Activated CD8-positive, alpha-beta memory T cell treated with anti-CD3 and anti-CD28 coated beads, Interleukin-2, amount 10 ng/mL, durations not matched to agents 7 days and 5 days (primary cell): Measurements from ENCODE around the gene PLXNA4. TPM values are rescaled to one million over a fixed set of nuclear protein-coding genes. Genes with fewer than 3 reads are reported as not detected.

Experiments used
- ATAC-seq: fragments of 150-1000 bp; cut with Tn5 transposase; one replicate; pipeline ENCODE4 v1.10.0; 2021; ENCODE audit warnings: moderate library complexity
- CTCF ChIA-PET: fragments of 350-600 bp; sonication (Branson Sonifier 250); formaldehyde crosslinking; loops from one replicate; lab custom pipeline; 2021; ENCODE audit warnings: antibody characterized with exemption; lab: Charles Lee
- DNase-seq: peaks from one replicate; pipeline ENCODE4 v3.0.0-alpha.2; 2020
- H3K27ac Mint-ChIP-seq: one replicate; pipeline ENCODE4 v1.8.0; 2021; ENCODE audit warnings: mild to moderate bottlenecking, mixed read lengths
- H3K27me3 Mint-ChIP-seq: one replicate; pipeline ENCODE4 v1.8.0; 2021; ENCODE audit warnings: mixed read lengths
- H3K36me3 Mint-ChIP-seq: one replicate; pipeline ENCODE4 v1.8.0; 2021; ENCODE audit warnings: mild to moderate bottlenecking, mixed read lengths
- H3K4me1 Mint-ChIP-seq: one replicate; pipeline ENCODE4 v1.8.0; 2021; ENCODE audit warnings: mixed read lengths
- H3K4me3 Mint-ChIP-seq: one replicate; pipeline ENCODE4 v1.8.0; 2021; ENCODE audit warnings: mild to moderate bottlenecking, moderate library complexity, mixed read lengths
- H3K9me3 Mint-ChIP-seq: one replicate; pipeline ENCODE4 v1.8.0; 2022; ENCODE audit warnings: low read depth, mixed read lengths
- total RNA-seq, 2 experiments: library from RNA; stranded (reverse); gene quantifications; one replicate each; pipeline ENCODE4 v1.2.3, GENCODE V29; 2021

The PLXNA4 gene
- total RNA-seq, 2 experiments from 2014 or later: 1.2 to 1.6 TPM

DNA sequence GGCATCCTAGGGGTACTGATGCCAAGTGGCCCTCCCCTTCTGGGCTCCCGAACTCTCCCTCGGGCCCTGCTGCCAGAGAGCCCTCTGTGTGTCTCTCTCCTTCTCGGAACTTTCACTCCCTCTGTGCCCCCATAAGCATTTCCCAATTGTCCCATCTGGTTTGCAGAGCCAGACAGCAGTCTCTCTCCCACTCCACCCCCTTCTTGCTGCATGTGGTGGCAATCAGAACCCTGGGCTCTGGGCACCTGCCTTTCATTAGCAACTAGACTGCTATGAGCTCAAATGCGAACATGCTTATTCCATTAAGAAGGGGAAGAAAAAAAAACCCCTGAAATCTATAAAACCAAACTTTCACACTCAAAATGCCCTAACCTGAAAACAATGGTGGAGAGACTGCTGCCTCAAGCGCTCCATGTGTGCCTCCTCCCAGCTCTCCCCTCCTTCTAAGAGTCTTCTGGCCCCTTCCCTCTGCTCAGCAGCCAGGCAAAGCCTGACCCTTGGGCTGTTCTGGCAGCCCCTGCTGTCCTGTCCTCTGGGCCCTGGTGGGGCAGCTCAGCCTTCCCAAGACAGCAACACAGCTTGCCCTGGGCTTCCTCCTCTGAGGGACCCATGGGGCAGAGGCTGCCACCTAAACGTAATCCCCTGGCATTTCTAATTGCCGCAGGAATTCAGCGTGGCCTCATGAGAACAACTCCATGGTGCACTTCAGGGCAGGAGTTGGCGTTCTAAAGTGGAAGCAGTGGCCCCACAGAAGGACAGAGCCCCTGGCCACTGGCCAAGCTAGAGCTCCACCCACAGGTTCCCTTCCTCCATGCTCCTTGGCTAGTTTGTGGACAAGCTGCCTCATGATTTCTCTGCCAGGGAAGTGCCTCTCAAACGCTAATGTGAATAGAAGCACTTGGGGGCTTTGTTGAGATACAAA lies 415.4 kb downstream of the PLXNA4 start:
- CTCF ChIA-PET: no interaction called here
- DNase-seq (no peak), ATAC-seq (no peak)
- no peak overlapping the region for H3K4me3 Mint-ChIP-seq
- H3K27me3 Mint-ChIP-seq: no peaks in the 10 kb centered on the region
- H3K4me1 Mint-ChIP-seq: no peaks in the 10 kb centered on the region
- H3K27ac Mint-ChIP-seq: no peak overlapping the region
- no peaks in the 10 kb centered on the region for H3K36me3 Mint-ChIP-seq
- H3K9me3 Mint-ChIP-seq: no peaks in the 10 kb centered on the region

DNA sequence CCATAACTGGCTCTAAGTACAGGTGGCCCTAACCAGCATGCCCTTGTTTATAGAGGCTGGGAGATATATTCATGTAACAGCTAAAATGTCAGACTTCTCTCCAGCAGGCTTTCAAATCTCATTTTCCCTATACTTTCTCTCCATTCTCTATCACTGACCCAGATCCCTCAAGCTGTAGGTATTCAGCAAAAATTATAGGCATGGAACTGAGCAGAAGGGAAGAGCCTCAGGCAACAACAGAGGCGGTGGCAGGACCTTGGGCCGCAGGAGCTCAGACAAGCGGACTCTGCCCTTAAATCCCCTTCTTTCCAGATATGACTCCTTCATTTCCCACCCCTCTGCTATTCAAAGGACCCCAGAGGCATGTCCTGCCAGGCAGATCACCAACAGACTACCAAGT lies 417.4 kb downstream of the PLXNA4 start:
- Mint-ChIP-seq H3K4me3 (no peak overlapping the region), H3K27me3 (no peaks in the 10 kb centered on the region), H3K9me3 (no peaks in the 10 kb centered on the region), H3K36me3 (no peaks in the 10 kb centered on the region), H3K27ac (no peak overlapping the region), H3K4me1 (no peaks in the 10 kb centered on the region)
- no peak for ATAC-seq
- CTCF ChIA-PET: no interaction called here
- DNase-seq: no peak

DNA sequence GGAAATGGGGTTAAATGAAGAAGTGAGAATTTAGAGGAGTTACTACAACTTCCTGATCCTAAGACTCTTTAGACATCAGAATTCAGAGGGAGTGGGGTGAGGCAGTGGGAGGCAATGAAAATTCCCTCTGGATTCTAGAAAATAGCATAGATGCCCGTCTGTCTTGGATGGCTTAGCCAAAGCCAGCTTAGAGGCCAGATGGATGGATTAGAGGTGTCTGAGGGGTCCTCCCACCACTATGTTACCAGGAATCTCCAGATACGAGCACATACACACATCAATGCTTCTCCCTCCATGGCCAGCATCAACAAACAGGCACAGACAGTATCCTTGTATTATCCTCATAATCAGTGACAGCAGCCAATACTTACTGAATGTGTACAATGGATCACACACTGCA lies 418.1 kb downstream of the PLXNA4 start:
- no peaks in the 10 kb centered on the region for H3K9me3 Mint-ChIP-seq
- no peak overlapping the region for H3K4me3 Mint-ChIP-seq
- H3K4me1 Mint-ChIP-seq: no peaks in the 10 kb centered on the region
- CTCF ChIA-PET: no interaction called here
- no peak overlapping the region for H3K27ac Mint-ChIP-seq
- no peaks in the 10 kb centered on the region for H3K36me3 Mint-ChIP-seq
- no peak for DNase-seq
- no peak for ATAC-seq
- H3K27me3 Mint-ChIP-seq: no peaks in the 10 kb centered on the region

DNA sequence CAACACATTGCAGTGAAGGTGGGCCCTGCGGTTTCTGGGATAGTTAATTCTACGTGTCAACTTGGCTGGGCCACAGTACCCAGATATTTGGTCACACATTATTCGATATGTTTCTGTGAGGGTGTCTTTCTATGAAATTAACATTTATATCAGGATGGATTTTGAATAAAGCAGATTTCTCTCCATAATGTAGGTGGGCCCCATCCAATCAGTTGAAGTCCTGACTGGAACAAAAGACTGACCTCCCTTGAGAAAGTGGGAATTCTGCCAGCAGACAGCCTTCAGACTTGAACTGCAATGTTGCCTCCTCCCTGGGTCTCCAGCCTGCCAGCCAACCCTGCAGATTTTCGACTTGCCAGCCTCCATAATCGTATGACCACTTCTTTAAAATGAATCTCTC lies 420.6 kb downstream of the PLXNA4 start:
- Mint-ChIP-seq H3K9me3 (no peaks in the 10 kb centered on the region), H3K4me1 (no peaks in the 10 kb centered on the region)

DNA sequence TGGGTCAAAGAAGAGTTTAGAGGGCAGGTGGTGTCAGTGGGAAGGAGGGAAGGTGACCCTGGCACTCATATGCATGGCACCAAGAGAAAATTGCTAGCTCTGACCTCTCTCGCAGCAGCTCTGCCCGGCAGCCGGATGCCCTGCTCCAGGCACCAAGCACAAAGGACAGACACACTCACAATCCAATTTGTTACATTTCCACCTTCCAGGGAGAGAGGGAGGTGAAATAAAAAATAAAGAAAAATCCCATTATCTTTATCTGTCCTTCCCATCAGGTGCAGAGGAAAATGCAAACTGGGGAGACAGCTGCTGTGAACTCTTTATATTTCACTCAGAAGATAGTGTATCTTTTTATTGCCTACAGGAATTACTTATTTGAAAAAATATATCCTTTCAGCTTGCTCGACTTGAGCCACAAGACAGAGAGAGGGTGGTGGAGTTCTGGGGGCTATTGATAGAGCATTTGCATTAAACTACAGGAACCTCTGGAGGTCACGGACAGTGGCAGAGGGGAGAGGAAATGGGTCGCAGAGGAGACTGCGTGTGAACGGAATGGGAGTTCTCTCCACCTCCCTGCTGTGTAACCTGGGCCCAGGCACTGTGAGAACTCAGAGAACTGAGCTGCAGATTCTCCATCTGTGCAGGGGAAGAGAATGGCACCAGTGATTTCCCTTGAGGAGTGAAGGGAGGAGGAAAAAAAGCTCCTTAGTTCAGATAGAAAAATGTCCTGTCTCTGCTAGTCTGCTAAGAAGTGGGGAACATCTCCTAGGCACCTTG lies 421.4 kb downstream of the PLXNA4 start:
- Mint-ChIP-seq H3K27me3 (peaks cover 11% of the 10 kb centered on the region), H3K36me3 (no peaks in the 10 kb centered on the region), H3K27ac (no peak overlapping the region), H3K4me3 (no peak overlapping the region), H3K4me1 (no peaks in the 10 kb centered on the region), H3K9me3 (no peaks in the 10 kb centered on the region)
- DNase-seq (no peak), ATAC-seq (no peak)
- CTCF ChIA-PET: no interaction called here

More for the DNA sequence above, 420.6 kb downstream of the PLXNA4 start:
- no peak overlapping the region for H3K4me3 Mint-ChIP-seq
- no peak for DNase-seq
- H3K27me3 Mint-ChIP-seq: peaks cover 8% of the 10 kb centered on the region
- no peak overlapping the region for H3K27ac Mint-ChIP-seq
- ATAC-seq: no peak
- H3K36me3 Mint-ChIP-seq: no peaks in the 10 kb centered on the region
- CTCF ChIA-PET: no interaction called here

DNA sequence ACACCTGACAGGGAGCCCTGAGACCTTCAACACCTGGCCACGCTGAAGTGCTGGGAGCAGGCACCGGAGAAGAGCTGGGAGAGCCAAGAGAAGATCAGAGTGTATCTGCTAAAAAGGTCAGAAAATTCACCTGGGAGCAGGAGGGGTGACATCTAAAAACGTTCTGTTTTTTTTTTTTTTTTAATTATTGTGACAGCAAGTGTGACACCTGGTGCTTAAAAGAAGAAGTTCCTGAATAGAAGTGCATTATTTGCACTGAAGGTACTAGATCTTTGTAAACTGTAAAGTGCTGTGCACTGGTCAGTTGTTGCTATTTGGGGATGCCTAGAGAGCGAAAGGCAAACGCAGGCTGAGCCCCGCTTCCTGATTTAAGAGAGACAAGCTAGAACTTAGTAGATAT lies 422.0 kb downstream of the PLXNA4 start:
- no peaks in the 10 kb centered on the region for H3K4me1 Mint-ChIP-seq
- H3K9me3 Mint-ChIP-seq: no peaks in the 10 kb centered on the region
- DNase-seq (no peak), ATAC-seq (no peak)
- no peaks in the 10 kb centered on the region for H3K36me3 Mint-ChIP-seq
- no peak overlapping the region for H3K27ac Mint-ChIP-seq
- no peak overlapping the region for H3K4me3 Mint-ChIP-seq
- CTCF ChIA-PET: no interaction called here
- H3K27me3 Mint-ChIP-seq: peaks cover 13% of the 10 kb centered on the region

DNA sequence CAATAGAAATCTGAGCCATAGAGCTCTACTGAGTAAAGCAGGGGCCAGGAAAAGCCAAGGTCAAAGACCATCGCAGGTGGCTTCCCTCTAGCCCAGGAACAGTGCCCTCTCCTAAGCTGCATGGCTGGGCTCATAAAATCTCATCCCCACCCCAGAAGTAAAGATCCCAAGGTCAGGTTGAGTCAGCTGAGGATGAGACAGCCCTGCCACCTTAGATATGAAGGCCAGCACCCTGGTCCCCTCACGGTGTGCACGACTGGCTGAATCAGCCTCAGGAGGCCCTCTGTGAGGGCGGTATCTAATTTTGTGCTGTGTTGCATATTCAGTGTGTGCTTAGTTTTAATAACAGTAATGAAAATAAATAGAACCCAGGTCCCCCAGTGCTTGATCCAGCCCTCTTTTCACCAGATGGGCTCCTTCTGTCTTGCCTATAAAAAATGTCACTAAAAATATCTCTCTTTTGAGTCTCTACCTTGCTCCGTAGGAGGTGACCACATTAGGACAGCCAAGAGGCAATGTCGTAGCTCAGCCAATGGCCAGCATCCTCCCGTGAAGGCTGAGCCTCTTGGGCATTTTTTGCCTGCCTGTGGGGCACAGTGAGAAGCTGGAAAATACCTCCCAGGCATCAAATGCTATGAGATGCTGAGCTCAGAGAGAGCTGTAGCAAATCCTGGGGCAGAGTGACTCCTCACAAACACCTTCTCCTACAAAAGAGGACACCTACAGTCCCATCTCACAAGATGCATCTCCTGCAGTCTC lies 424.0 kb downstream of the PLXNA4 start:
- CTCF ChIA-PET: no interaction called here
- Mint-ChIP-seq H3K27ac (no peak overlapping the region), H3K9me3 (no peaks in the 10 kb centered on the region), H3K4me1 (no peaks in the 10 kb centered on the region), H3K36me3 (no peaks in the 10 kb centered on the region), H3K4me3 (no peak overlapping the region), H3K27me3 (peaks cover 13% of the 10 kb centered on the region)
- no peak for ATAC-seq
- DNase-seq: no peak

DNA sequence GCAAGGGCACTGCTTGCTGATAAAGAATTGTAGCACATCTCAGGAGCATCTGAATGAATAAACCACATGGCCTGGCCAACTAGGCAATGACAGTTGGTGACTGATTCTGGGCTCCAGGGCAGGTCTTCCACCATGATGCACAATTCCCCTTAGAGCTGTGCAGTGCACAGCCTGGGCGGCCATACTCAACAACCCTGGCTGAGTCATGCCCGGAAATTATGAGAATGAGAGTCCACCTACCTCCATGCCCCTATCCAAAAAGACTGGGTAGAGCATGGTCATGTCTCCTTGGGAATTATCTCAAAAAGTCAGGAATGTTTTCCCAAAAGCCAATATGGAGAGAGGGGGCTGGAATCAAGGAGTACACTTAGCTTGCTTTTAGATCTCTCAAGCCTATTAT lies 425.6 kb downstream of the PLXNA4 start:
- Mint-ChIP-seq H3K4me1 (no peaks in the 10 kb centered on the region), H3K4me3 (no peak overlapping the region), H3K36me3 (no peaks in the 10 kb centered on the region), H3K9me3 (no peaks in the 10 kb centered on the region), H3K27me3 (peaks cover 13% of the 10 kb centered on the region), H3K27ac (no peak overlapping the region)
- no peak for ATAC-seq
- no peak for DNase-seq
- CTCF ChIA-PET: no interaction called here

DNA sequence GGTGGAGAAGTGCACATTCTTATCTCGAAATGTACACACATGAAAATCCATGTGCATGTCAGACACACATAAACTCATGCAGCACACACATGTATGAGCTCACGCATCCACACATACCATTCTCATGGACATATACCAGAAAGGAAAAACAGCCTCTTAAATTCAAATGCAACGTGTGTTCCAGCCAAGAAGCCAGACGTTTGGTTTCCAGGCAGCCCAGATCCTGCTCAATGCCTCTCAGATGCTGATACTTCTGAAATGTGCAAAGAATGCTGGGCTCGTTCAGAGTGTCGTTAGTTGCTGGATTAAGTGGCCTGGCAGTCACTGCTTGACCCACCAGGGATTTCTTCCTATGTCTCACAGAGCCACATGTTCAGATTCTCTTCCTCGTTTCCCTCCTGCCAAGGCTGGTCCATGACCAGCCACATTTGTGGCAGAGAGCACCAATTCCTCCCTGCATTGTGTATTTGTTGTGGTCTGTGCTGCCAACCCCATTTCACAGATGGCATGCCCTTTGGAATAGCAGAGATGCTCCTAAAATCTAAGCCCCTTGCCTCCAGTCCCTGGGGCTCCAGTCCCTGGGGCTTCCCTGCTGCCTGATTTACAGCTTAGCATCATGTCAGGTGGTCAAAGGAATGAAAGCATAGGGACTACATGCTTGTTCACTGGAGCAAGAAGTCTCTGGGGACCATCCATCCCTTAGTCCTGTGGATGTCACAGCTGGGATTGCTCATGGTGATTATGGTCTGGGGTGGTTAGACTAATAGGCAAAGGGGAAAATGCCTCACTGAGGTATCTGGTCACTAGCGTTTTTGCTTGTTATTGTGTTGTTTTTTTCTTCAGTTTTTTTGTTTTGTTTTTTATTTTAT lies 426.6 kb downstream of the PLXNA4 start:
- Mint-ChIP-seq H3K4me1 (no peaks in the 10 kb centered on the region), H3K27me3 (peaks cover 13% of the 10 kb centered on the region), H3K36me3 (no peaks in the 10 kb centered on the region), H3K4me3 (no peak overlapping the region), H3K27ac (no peak overlapping the region), H3K9me3 (no peaks in the 10 kb centered on the region)
- DNase-seq: no peak
- CTCF ChIA-PET: no interaction called here
- no peak for ATAC-seq

DNA sequence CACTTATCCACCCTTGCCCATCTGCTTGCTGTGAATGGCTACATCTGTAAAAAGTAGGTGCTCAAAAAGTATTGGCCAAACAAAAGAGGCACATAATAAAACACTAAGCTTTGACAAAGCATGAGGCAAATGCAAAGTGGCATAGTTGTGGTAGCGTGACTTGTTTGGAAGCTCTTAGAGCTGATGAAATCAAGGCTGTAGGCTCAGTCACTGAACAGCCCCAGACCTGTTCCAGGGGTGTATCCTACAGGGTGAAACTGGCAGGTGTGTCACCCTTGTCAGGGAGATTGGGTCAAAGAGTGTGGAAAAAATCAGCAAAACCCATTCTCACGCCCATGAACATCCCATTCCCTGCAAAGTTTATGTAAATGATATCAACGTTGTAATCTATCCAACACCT lies 427.4 kb downstream of the PLXNA4 start:
- no peaks in the 10 kb centered on the region for H3K9me3 Mint-ChIP-seq
- no peak overlapping the region for H3K4me3 Mint-ChIP-seq
- H3K27ac Mint-ChIP-seq: no peak overlapping the region
- DNase-seq: no peak
- no peaks in the 10 kb centered on the region for H3K4me1 Mint-ChIP-seq
- CTCF ChIA-PET: no interaction called here
- no peaks in the 10 kb centered on the region for H3K36me3 Mint-ChIP-seq
- H3K27me3 Mint-ChIP-seq: peaks cover 13% of the 10 kb centered on the region
- no peak for ATAC-seq

DNA sequence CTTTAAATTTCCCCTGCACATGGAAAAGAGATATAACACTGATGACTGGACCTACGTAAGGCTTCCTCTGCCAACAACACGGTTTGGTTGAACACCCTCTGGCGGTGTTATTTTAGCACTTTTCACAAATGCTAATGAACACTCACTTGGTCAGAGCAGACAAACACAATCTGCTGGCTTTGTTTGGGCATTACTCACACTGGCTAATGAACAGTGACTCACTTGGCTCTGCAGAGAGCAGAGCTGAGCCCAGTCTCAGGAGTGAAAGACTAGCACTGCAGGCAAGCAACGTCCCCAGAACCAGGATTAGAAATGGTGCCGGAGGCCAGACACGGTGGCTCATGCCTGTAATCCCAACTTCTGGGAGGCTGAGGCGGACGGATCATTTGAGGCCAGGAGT lies 430.8 kb downstream of the PLXNA4 start:
- no peaks in the 10 kb centered on the region for H3K4me1 Mint-ChIP-seq
- no peak overlapping the region for H3K27ac Mint-ChIP-seq
- no peak for DNase-seq
- no peak for ATAC-seq
- CTCF ChIA-PET: no interaction called here
- no peaks in the 10 kb centered on the region for H3K36me3 Mint-ChIP-seq
- no peaks in the 10 kb centered on the region for H3K9me3 Mint-ChIP-seq
- no peak overlapping the region for H3K4me3 Mint-ChIP-seq
- peaks cover 4% of the 10 kb centered on the region for H3K27me3 Mint-ChIP-seq

DNA sequence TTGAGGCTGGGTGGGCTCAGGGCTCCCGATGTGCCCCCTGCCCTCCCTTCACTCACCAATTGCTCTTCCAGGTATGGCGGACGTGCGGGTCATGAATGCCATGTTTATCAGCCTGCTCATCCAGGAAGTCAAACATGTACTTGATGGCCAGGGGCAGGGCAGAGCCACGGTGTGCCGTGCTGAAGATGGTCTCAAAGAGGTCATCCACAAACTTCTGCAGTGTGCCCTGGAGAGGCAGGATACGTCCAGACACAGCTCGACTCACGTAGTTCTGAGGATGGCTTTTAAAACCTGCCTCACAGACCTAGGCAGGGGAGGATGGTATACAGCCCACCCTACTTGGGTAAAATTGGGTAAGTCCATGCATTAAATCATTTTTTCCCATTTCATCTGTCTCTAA lies 431.2 kb downstream of the PLXNA4 start:
- Mint-ChIP-seq H3K4me1 (no peaks in the 10 kb centered on the region), H3K36me3 (no peaks in the 10 kb centered on the region), H3K27me3 (peaks cover 4% of the 10 kb centered on the region), H3K27ac (no peak overlapping the region), H3K4me3 (no peak overlapping the region), H3K9me3 (no peaks in the 10 kb centered on the region)
- DNase-seq: no peak
- ATAC-seq: no peak
- CTCF ChIA-PET: no interaction called here

DNA sequence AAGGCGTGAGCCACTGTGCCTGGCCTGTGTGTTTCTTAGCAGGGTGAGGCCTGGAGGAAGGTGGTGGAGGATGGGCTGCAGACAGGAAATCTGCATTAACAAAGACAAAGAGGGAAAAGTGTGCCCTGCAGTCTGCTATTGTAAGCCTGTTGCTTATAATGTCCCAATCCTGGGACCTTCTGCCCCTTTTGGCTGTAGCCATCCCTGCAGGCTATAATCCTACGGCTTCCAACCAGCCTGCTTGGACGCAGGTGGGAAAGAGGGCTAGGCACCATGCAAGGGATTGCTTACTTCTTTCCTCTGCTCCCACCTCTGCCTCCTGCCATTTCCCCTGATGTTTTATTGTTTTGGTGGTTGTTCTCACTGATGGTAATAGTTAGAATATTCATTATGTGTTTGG lies 434.3 kb downstream of the PLXNA4 start:
- DNase-seq: no peak
- CTCF ChIA-PET: no interaction called here
- H3K36me3 Mint-ChIP-seq: no peaks in the 10 kb centered on the region
- no peaks in the 10 kb centered on the region for H3K27me3 Mint-ChIP-seq
- H3K27ac Mint-ChIP-seq: no peak overlapping the region
- no peak for ATAC-seq
- H3K4me1 Mint-ChIP-seq: no peaks in the 10 kb centered on the region
- H3K4me3 Mint-ChIP-seq: no peak overlapping the region
- no peaks in the 10 kb centered on the region for H3K9me3 Mint-ChIP-seq
